ENCODE results near the gene MOGAT2. TPM values are rescaled to one million over a fixed set of nuclear protein-coding genes. Genes with fewer than 3 reads are reported as not detected.

MOGAT2 gene
- polyA plus RNA-seq, 1 of the 3 experiments (the other 2 are of a cell fraction): 0.03 TPM

GRCh38 chr11:75719340-75720239 lies 2.0 kb downstream of the MOGAT2 start:
- no peaks in the 10 kb centered on the region for H4K20me1 ChIP-seq (ENCODE audit: insufficient read depth)
- no peaks in the 10 kb centered on the region for H3K79me2 ChIP-seq (ENCODE audit: insufficient read depth)
- TF ChIP-seq REST (IDR thresholded peaks at IDR 0.05; ENCODE audit: low read depth, low read length): no peak
- TF ChIP-seq GABPA (IDR thresholded peaks at IDR 0.05; ENCODE audit: low read depth): no peak
- no peak for TF ChIP-seq FOSL2 (IDR thresholded peaks at IDR 0.05; ENCODE audit: borderline replicate concordance, low read depth)
- TF ChIP-seq RXRA (IDR thresholded peaks at IDR 0.05; ENCODE audit: borderline replicate concordance, low read depth): no peak
- no peak for TF ChIP-seq NFIC (IDR thresholded peaks at IDR 0.05; ENCODE audit: borderline replicate concordance)
- TF ChIP-seq USF2 (IDR thresholded peaks at IDR 0.05; ENCODE audit: borderline replicate concordance, low read depth, low read length): no peak
- no peak for TF ChIP-seq POLR2AphosphoS5 (IDR thresholded peaks at IDR 0.05; ENCODE audit: low read depth, low read length)
- no peak for TF ChIP-seq TCF12 (IDR thresholded peaks at IDR 0.05)
- H3F3A ChIP-seq (replicated peaks; ENCODE audit: insufficient read depth): no peaks in the 10 kb centered on the region
- no peaks in the 10 kb centered on the region for H3K9me2 ChIP-seq
- CTCF ChIA-PET: interaction anchor here (0.9 to 3.0 kb wide), 5 partner anchors 10 to 149 kb away, joined by 3 to 14 read pairs (median 3); no protein-coding TSS in a partner anchor
- H3K4me1 ChIP-seq (ENCODE audit: control insufficient read depth in 1 of 2, insufficient read depth in 2 of 2, low read depth in 1 of 2, low read length in 1 of 2): peaks cover 0 to 4% of the 10 kb centered on the region in 2 experiments; a peak in 1 of 4 replicates
- H3K4me3 ChIP-seq (ENCODE audit: low read depth in 2 of 2, low read length in 1 of 2): no peak overlapping the region
- no peak overlapping the region for H3K9ac ChIP-seq
- no peaks in the 10 kb centered on the region for H3K9me3 ChIP-seq
- no peak overlapping the region for H3K27ac ChIP-seq (ENCODE audit: low read depth in 2 of 2, low read length in 1 of 2)
- no peak for DNase-seq
- no peaks in the 10 kb centered on the region for H3K36me3 ChIP-seq (replicated peaks in 1 of 2; ENCODE audit: control insufficient read depth in 1 of 2, insufficient read depth in 2 of 2, low read length in 1 of 2)
- 84% methylated on average over 10 of the region's 14 CpGs for WGBS (ENCODE audit: low lambda C conversion rate)
- POLR2A ChIA-PET: no interaction called here
- H2AFZ ChIP-seq (ENCODE audit: low read depth): no peak overlapping the region
- H3K4me2 ChIP-seq: no peak overlapping the region
- H3K27me3 ChIP-seq (ENCODE audit: insufficient read depth): no peaks in the 10 kb centered on the region; the same call in 1 of the 2 replicates

- Histone ChIP-seq H3K9ac (no peak overlapping the region), H3K9me3 (no peaks in the 10 kb centered on the region), H3K79me2 (ENCODE audit: insufficient read depth) (no peaks in the 10 kb centered on the region), H3K4me1 (ENCODE audit: control insufficient read depth in 1 of 2, insufficient read depth in 2 of 2, low read depth in 1 of 2, low read length in 1 of 2) (peaks cover 0 to 6% of the 10 kb centered on the region in 2 experiments; a peak in 1 of 4 replicates), H3F3A (replicated peaks; ENCODE audit: insufficient read depth) (no peaks in the 10 kb centered on the region), H3K9me2 (no peaks in the 10 kb centered on the region), H3K4me3 (ENCODE audit: low read depth in 2 of 2, low read length in 1 of 2) (no peak overlapping the region), H3K27ac (ENCODE audit: low read depth in 2 of 2, low read length in 1 of 2) (no peak overlapping the region), H3K27me3 (ENCODE audit: insufficient read depth) (no peaks in the 10 kb centered on the region), H3K4me2 (no peak overlapping the region), H2AFZ (ENCODE audit: low read depth) (no peak overlapping the region), H3K36me3 (replicated peaks in 1 of 2; ENCODE audit: control insufficient read depth in 1 of 2, insufficient read depth in 2 of 2, low read length in 1 of 2) (no peaks in the 10 kb centered on the region), H4K20me1 (ENCODE audit: insufficient read depth) (no peaks in the 10 kb centered on the region)
- ChIA-PET POLR2A (no interaction called here), CTCF (interaction anchor here (3.0 kb wide), 1 partner anchor 14 kb away, joined by 14 read pairs; no protein-coding TSS in a partner anchor)
- 80% methylated on average over 6 of the region's 6 CpGs for WGBS (ENCODE audit: low lambda C conversion rate)
- no peak for DNase-seq
- TF ChIP-seq MEF2A (IDR thresholded peaks at IDR 0.05; ENCODE audit: borderline replicate concordance, low read depth): no peak
- no peak for TF ChIP-seq JUND (IDR thresholded peaks at IDR 0.05)
- TF ChIP-seq RCOR1 (IDR thresholded peaks at IDR 0.05; ENCODE audit: low read length): no peak
- no peak for TF ChIP-seq POLR2AphosphoS5 (IDR thresholded peaks at IDR 0.05; ENCODE audit: low read depth, low read length)
- TF ChIP-seq FOSL2 (IDR thresholded peaks at IDR 0.05; ENCODE audit: borderline replicate concordance, low read depth): no peak
- no peak for TF ChIP-seq RFX5 (IDR thresholded peaks at IDR 0.05; ENCODE audit: low read length)
- no peak for TF ChIP-seq CTCF (IDR thresholded peaks at IDR 0.05)
- no peak for TF ChIP-seq FOXJ3 (CRISPR knock-in tag; IDR thresholded peaks at IDR 0.05)
- no peak for TF ChIP-seq ELF1 (IDR thresholded peaks at IDR 0.05)
Observed at GRCh38 chr11:75720639-75721038, 3.0 kb downstream of the MOGAT2 start.

Measured in SK-N-SH (cell line).